GM19463 (cell line): ENCODE data around the gene MAMLD1.

Experiments used
- ATAC-seq: cut with Tn5 transposase; IDR thresholded peaks from one replicate; pipeline ENCODE4 v1.9.1; 2021; ENCODE audit warnings: mild to moderate bottlenecking, moderate library complexity; ENCODE audit not compliant: unreplicated experiment

The MAMLD1 gene

GRCh38 chrX:150455215-150455608, 92.1 kb downstream of the MAMLD1 start:
- ATAC-seq, result no peak

- no peak for ATAC-seq
Observed at GRCh38 chrX:150456466-150456865, 93.3 kb downstream of the MAMLD1 start.

GRCh38 chrX:150456941-150457340, 93.8 kb downstream of the MAMLD1 start:
- no peak for ATAC-seq

GRCh38 chrX:150459196-150459595, 96.1 kb downstream of the MAMLD1 start:
- ATAC-seq, result no peak

GRCh38 chrX:150460063-150460462, 96.9 kb downstream of the MAMLD1 start:
- ATAC-seq, result no peak

GRCh38 chrX:150460781-150461180, 97.7 kb downstream of the MAMLD1 start:
- ATAC-seq, result no peak

- ATAC-seq, result no peak
Observed at GRCh38 chrX:150463566-150463965, 100.4 kb downstream of the MAMLD1 start.

GRCh38 chrX:150464001-150464400, 100.9 kb downstream of the MAMLD1 start:
- no peak for ATAC-seq

- ATAC-seq, result no peak
Observed at GRCh38 chrX:150465326-150465725, 102.2 kb downstream of the MAMLD1 start.

GRCh38 chrX:150465881-150466775, 103.0 kb downstream of the MAMLD1 start:
- no peak for ATAC-seq

- no peak for ATAC-seq
Observed at GRCh38 chrX:150472306-150472705, 109.2 kb downstream of the MAMLD1 start.

GRCh38 chrX:150473371-150473770, 110.3 kb downstream of the MAMLD1 start:
- no peak for ATAC-seq

- ATAC-seq, result no peak
Observed at GRCh38 chrX:150475461-150475860, 112.3 kb downstream of the MAMLD1 start.

- ATAC-seq, result no peak
Observed at GRCh38 chrX:150476164-150476699, 113.1 kb downstream of the MAMLD1 start.

- no peak for ATAC-seq
Observed at GRCh38 chrX:150477371-150477770, 114.3 kb downstream of the MAMLD1 start.

GRCh38 chrX:150478496-150479492, 115.7 kb downstream of the MAMLD1 start:
- ATAC-seq, result peak; percentile 53

- ATAC-seq, result peak; percentile 71
Observed at GRCh38 chrX:150482537-150483206, 119.6 kb downstream of the MAMLD1 start.

- ATAC-seq, result no peak
Observed at GRCh38 chrX:150483356-150483985, 120.4 kb downstream of the MAMLD1 start.

- ATAC-seq, result no peak
Observed at GRCh38 chrX:150486011-150486410, 122.9 kb downstream of the MAMLD1 start.
